Stomach (tissue), 9 donors: ENCODE data around the gene ATOX1. TPM values are rescaled to one million over a fixed set of nuclear protein-coding genes. Genes with fewer than 3 reads are reported as not detected.

Experiments used
- DNase-seq, 2 donors: peaks; one replicate each; pipeline versions ENCODE4 v3.0.0 to v3.0.0-alpha.2; 2013 to 2019
- H3K27ac ChIP-seq, 5 donors: fragments of 200-600 bp in 4 of 5; sonication (generic) in 4 of 5; one replicate each; pipeline ENCODE4 v1.5.1; 2013 to 2019; ENCODE audit warnings: mild to moderate bottlenecking in 1 of 5, moderate library complexity in 1 of 5
- H3K27me3 ChIP-seq, 3 donors: fragments of 200-600 bp; sonication (generic); one replicate each; pipeline ENCODE4 v1.5.1; 2017 to 2019; ENCODE audit warnings: mixed run types in 1 of 3
- H3K36me3 ChIP-seq, 4 donors: fragments of 200-600 bp; sonication (generic); 1 replicate in 3 of 4; 2 replicates in 1 of 4; pipeline ENCODE4 v1.5.1; 2016 to 2019
- H3K4me1 ChIP-seq, 4 donors: fragments of 200-600 bp; sonication (generic); one replicate each; pipeline ENCODE4 v1.5.1; 2016 to 2019
- H3K4me3 ChIP-seq, 4 donors: fragments of 200-600 bp; sonication (generic) in 3 of 4; one replicate each; pipeline ENCODE4 v1.5.1; 2016 to 2019; ENCODE audit warnings: mild to moderate bottlenecking in 1 of 4
- H3K9me3 ChIP-seq, 4 donors: fragments of 200-600 bp; sonication (generic); one replicate each; pipeline ENCODE4 v1.5.1; 2016 to 2019
- EP300 ChIP-seq: sonication (generic); formaldehyde crosslinking; IDR thresholded peaks from one replicate; pipeline ENCODE4 v1.6.1; 2017; ENCODE audit warnings: antibody characterized with exemption
- POLR2A ChIP-seq, 4 donors: fragments of 450-650 bp; IDR thresholded peaks; one replicate each; pipeline ENCODE4 v1.6.1; 2016; ENCODE audit warnings: antibody characterized with exemption in 4 of 4, control low read depth in 2 of 4, mild to moderate bottlenecking in 1 of 4, moderate library complexity in 1 of 4
- POLR2AphosphoS5 ChIP-seq, 3 donors: sonication (generic); formaldehyde crosslinking; IDR thresholded peaks; one replicate each; pipeline ENCODE4 v1.6.1; 2016; ENCODE audit warnings: antibody characterized with exemption in 3 of 3
- WGBS, 5 donors: extraction: QIAGEN DNeasy Blood & Tissue Kit in 3 of 5; methylation state at CpG; one replicate each; pipeline versions ENCODE4 v1.1.5 to v1.1.7; 2013 to 2018; 5-methylcytosine and 5-hydroxymethylcytosine counted together
- intact Hi-C: fragments of 100-400 bp; cut with DNase I; formaldehyde crosslinking; loops from one replicate; pipeline ENCODE4 v1.15.1; 2023; ENCODE audit warnings: low total_unique reads
- polyA plus RNA-seq, 3 donors: library from polyadenylated mRNA; stranded (reverse); fragments of 200-250 nt; gene quantifications; one replicate each; pipeline ENCODE4 v1.2.3, GENCODE V29; 2013
- total RNA-seq, 5 donors: library from RNA; depleted of rRNA; stranded (reverse); fragments of >200 nt; gene quantifications; one replicate each; pipeline versions ENCODE4 v1.1.0 to v1.2.3, GENCODE V29; 2014 to 2016
- TF ChIP-seq, protein P1 (sequence below), 7 experiments: fragments of 450-650 bp in 4 of 7; fragments of 200-600 bp in 3 of 7; sonication (generic) in 3 of 7; IDR thresholded peaks; one replicate each; pipeline ENCODE4 v1.5.1; 2016 to 2019; ENCODE audit warnings: antibody characterized with exemption in 7 of 7, control low read depth in 2 of 7, mild to moderate bottlenecking in 1 of 7
- donor health status: healthy with polysubstance abuse.
- donor health status: Bipolar disorder and iron deficiency.
- donor health status: healthy.

The ATOX1 gene
- total and polyA plus RNA-seq, 8 donors, result 24.6 to 177 (median 80.6) TPM; not detected in 1

- no peak for TF ChIP-seq EP300
- TF ChIP-seq, protein P1, sequence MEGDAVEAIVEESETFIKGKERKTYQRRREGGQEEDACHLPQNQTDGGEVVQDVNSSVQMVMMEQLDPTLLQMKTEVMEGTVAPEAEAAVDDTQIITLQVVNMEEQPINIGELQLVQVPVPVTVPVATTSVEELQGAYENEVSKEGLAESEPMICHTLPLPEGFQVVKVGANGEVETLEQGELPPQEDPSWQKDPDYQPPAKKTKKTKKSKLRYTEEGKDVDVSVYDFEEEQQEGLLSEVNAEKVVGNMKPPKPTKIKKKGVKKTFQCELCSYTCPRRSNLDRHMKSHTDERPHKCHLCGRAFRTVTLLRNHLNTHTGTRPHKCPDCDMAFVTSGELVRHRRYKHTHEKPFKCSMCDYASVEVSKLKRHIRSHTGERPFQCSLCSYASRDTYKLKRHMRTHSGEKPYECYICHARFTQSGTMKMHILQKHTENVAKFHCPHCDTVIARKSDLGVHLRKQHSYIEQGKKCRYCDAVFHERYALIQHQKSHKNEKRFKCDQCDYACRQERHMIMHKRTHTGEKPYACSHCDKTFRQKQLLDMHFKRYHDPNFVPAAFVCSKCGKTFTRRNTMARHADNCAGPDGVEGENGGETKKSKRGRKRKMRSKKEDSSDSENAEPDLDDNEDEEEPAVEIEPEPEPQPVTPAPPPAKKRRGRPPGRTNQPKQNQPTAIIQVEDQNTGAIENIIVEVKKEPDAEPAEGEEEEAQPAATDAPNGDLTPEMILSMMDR (IDR thresholded peaks at IDR 0.05), result no peak
- TF ChIP-seq POLR2AphosphoS5 (IDR thresholded peaks at IDR 0.05), result no peak
- no peak for TF ChIP-seq POLR2A (IDR thresholded peaks at IDR 0.05)
- peaks cover 0 to 11% (median 5%) of the 10 kb centered on the region in 4 donors for H3K4me1 ChIP-seq
- no peaks in the 10 kb centered on the region for H3K27me3 ChIP-seq
- intact Hi-C loops, result no loop called here
- no peak for DNase-seq
- no peak overlapping the region for H3K4me3 ChIP-seq
- no peaks in the 10 kb centered on the region for H3K9me3 ChIP-seq
- H3K36me3 ChIP-seq, result no peaks in the 10 kb centered on the region
- H3K27ac ChIP-seq, result no peak overlapping the region
These were observed 35.9 kb downstream of the ATOX1 start for GRCh38 chr5:151722546-151722945.

DNA sequence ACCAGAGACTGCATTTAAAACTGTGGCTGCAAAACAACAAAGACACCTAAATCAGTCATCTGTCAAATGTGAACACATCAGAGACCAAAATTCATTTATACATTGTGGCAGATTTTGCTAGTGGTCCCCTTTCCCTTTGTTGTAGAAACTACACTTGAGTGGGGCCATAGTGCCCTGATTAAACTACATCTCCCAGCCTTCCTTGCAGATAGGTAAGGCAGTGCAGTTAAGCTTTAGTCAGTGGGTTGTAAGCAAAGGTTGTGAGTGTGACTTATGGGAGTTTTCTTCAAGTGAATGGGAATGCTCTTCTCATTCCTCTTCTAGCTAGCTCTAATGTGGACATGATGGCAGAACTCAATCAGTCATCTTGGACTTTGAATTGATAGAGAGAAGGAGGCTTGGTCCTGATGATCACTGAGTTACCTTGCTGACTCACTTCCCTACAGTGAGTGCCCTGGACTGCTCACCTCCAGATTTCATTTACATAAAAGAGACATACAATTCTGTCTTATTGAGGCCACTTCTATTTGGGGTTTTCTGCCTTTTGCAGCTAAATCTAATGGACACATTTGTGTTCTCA, 36.5 kb downstream of the ATOX1 start:
- Histone ChIP-seq H3K9me3 (no peaks in the 10 kb centered on the region), H3K27ac (no peak overlapping the region), H3K27me3 (no peaks in the 10 kb centered on the region), H3K4me1 (peaks cover 0 to 11% (median 5%) of the 10 kb centered on the region in 4 donors), H3K36me3 (no peaks in the 10 kb centered on the region), H3K4me3 (no peak overlapping the region)
- intact Hi-C loops, result no loop called here
- no peak for DNase-seq
- TF ChIP-seq POLR2AphosphoS5 (IDR thresholded peaks at IDR 0.05) (no peak), POLR2A (IDR thresholded peaks at IDR 0.05) (no peak)

DNA sequence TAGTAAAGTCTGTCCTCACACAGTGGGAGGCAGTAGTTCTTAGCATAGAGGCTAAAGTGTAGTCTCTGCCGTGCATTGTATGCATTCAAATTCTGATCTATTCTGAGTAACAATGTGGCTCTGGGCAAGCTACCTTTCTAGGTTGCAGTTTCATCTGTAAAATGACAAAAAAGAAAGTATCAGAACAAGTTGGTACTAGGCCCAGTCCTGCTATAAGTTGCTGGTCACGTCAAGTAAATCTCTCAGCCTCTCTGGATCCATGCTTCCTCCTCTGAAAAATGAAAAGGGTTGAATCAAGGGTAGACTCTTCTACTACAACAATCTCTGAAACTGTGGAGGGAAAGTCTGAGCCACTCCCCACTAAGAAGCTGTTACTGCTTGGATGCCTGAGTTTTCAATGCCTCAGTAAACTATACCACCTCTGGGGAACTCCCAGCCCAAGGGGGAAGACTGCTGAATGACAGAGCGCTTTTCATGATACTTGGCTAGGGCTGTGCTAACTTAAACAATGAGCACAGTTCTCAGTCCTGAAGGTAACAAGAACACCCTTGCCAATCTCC, 37.3 kb downstream of the ATOX1 start:
- H3K27me3 ChIP-seq, result no peaks in the 10 kb centered on the region
- no peaks in the 10 kb centered on the region for H3K36me3 ChIP-seq
- DNase-seq, result peak in 1 of 2 donors; percentile 26
- intact Hi-C loops, result no loop called here
- 69 to 78% (median 73%) methylated on average over 3 of the region's 3 CpGs for WGBS, 5 donors
- TF ChIP-seq POLR2AphosphoS5 (IDR thresholded peaks at IDR 0.05), result no peak
- no peaks in the 10 kb centered on the region for H3K9me3 ChIP-seq
- peak overlapping the region in 1 of 5 donors; percentile 14 for H3K27ac ChIP-seq
- peaks cover 0 to 11% (median 5%) of the 10 kb centered on the region in 4 donors for H3K4me1 ChIP-seq
- no peak overlapping the region for H3K4me3 ChIP-seq

GRCh38 chr5:151720215-151720614, 38.2 kb downstream of the ATOX1 start:
- WGBS, 5 donors, result 76 to 87% (median 80%) methylated on average over 2 of the region's 2 CpGs

DNA sequence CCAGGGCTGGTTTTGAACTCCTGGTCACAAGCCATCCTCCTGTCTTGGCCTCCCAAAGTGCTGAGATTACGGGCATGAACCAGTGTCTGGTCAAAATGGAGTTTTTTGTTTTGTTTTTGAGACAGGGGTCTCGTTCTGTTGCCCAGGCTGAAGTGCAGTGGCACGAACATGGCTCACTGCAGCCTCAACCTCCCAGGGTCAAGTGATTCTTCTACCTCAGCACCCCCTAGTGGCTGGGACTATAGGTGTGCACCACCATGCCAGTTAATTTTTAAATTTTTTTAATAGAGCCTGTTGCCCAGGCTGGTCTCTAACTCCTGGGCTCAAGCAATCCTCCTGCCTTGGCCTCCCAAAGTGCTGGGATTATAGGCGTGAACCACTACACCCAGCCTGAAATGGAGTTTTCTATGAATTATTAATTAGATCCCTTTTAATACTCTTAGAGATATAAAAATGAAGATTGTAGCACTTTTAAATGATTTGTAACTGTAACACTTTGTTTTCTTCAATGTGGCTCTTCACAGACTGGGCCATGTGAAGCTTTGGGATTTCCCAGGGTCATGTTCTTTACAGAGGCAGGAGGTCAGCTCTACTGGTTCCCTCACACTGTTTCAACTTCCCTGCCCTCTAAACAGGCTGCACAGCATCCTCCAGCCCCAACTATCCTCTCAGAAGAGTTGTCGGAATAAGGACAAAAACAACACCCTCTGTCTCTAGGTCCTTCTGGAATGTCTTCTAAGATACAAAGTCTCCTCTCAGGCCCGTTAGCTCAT, 39.0 kb downstream of the ATOX1 start:
- no peaks in the 10 kb centered on the region for H3K9me3 ChIP-seq
- no peak for TF ChIP-seq POLR2AphosphoS5 (IDR thresholded peaks at IDR 0.05)
- TF ChIP-seq EP300, result no peak
- TF ChIP-seq, protein P1 (IDR thresholded peaks at IDR 0.05), result peak in 5 of 7 experiments; percentile 9 to 43 (median 19)
- TF ChIP-seq POLR2A (IDR thresholded peaks at IDR 0.05), result no peak
- DNase-seq, result no peak
- peaks cover 0 to 11% (median 5%) of the 10 kb centered on the region in 4 donors for H3K4me1 ChIP-seq
- no peak overlapping the region for H3K4me3 ChIP-seq
- H3K27me3 ChIP-seq, result no peaks in the 10 kb centered on the region
- H3K36me3 ChIP-seq, result no peaks in the 10 kb centered on the region
- H3K27ac ChIP-seq, result peak overlapping the region in 3 of 5 donors; percentile 20 to 54 (median 51)
- 86 to 95% (median 88%) methylated on average over 6 of the region's 6 CpGs for WGBS, 5 donors
- intact Hi-C loops, result no loop called here

More at GRCh38 chr5:151720215-151720614, 38.2 kb downstream of the ATOX1 start:
- no peak for TF ChIP-seq POLR2A (IDR thresholded peaks at IDR 0.05)
- no peak for TF ChIP-seq EP300
- TF ChIP-seq, protein P1 (IDR thresholded peaks at IDR 0.05), result no peak
- TF ChIP-seq POLR2AphosphoS5 (IDR thresholded peaks at IDR 0.05), result no peak
- DNase-seq, result no peak
- intact Hi-C loops, result no loop called here
- H3K27ac ChIP-seq, result no peak overlapping the region
- no peaks in the 10 kb centered on the region for H3K27me3 ChIP-seq
- no peaks in the 10 kb centered on the region for H3K36me3 ChIP-seq
- H3K4me1 ChIP-seq, result peaks cover 0 to 11% (median 5%) of the 10 kb centered on the region in 4 donors
- H3K4me3 ChIP-seq, result no peak overlapping the region
- H3K9me3 ChIP-seq, result no peaks in the 10 kb centered on the region
